ENCODE data around the gene POU2F1.

POU2F1 gene

GRCh38 chr1:167418391-167418790 lies 197.7 kb downstream of the POU2F1 start:
- no peak for DNase-seq (ENCODE audit: low spot score)
- in situ Hi-C loops (cut with MboI; ENCODE audit: low sequenced_read_pairs, unreplicated experiment): no loop called here
- TF ChIP-seq CTCF (IDR thresholded peaks at IDR 0.05; ENCODE audit: borderline replicate concordance, control extremely low read depth, extremely low read depth, insufficient read depth, missing control alignments): no peak

GRCh38 chr1:167419245-167419644 lies 198.6 kb downstream of the POU2F1 start:
- no peak for DNase-seq (ENCODE audit: low spot score)
- in situ Hi-C loops (cut with MboI; ENCODE audit: low sequenced_read_pairs, unreplicated experiment): no loop called here
- TF ChIP-seq CTCF (IDR thresholded peaks at IDR 0.05; ENCODE audit: borderline replicate concordance, control extremely low read depth, extremely low read depth, insufficient read depth, missing control alignments): no peak

- no peak for TF ChIP-seq CTCF (IDR thresholded peaks at IDR 0.05; ENCODE audit: borderline replicate concordance, control extremely low read depth, extremely low read depth, insufficient read depth, missing control alignments)
- in situ Hi-C loops (cut with MboI; ENCODE audit: low sequenced_read_pairs, unreplicated experiment): no loop called here
- no peak for DNase-seq (ENCODE audit: low spot score)
These were observed 199.8 kb downstream of the POU2F1 start for GRCh38 chr1:167420510-167420909.

GRCh38 chr1:167423684-167424619 lies 203.3 kb downstream of the POU2F1 start:
- no peak for TF ChIP-seq CTCF (IDR thresholded peaks at IDR 0.05; ENCODE audit: borderline replicate concordance, control extremely low read depth, extremely low read depth, insufficient read depth, missing control alignments)
- in situ Hi-C loops (cut with MboI; ENCODE audit: low sequenced_read_pairs, unreplicated experiment): no loop called here
- DNase-seq (ENCODE audit: low spot score): no peak

GRCh38 chr1:167425482-167425881 lies 204.8 kb downstream of the POU2F1 start:
- in situ Hi-C loops (cut with MboI; ENCODE audit: low sequenced_read_pairs, unreplicated experiment): loop anchor here (25.0 kb wide), 1 partner anchor 513 kb away; no protein-coding TSS in a partner anchor
- no peak for TF ChIP-seq CTCF (IDR thresholded peaks at IDR 0.05; ENCODE audit: borderline replicate concordance, control extremely low read depth, extremely low read depth, insufficient read depth, missing control alignments)
- DNase-seq (ENCODE audit: low spot score): no peak

- in situ Hi-C loops (cut with MboI; ENCODE audit: low sequenced_read_pairs, unreplicated experiment): loop anchor here (25.0 kb wide), 1 partner anchor 514 kb away; no protein-coding TSS in a partner anchor
- TF ChIP-seq CTCF (IDR thresholded peaks at IDR 0.05; ENCODE audit: borderline replicate concordance, control extremely low read depth, extremely low read depth, insufficient read depth, missing control alignments): no peak
- DNase-seq (ENCODE audit: low spot score): no peak
These were observed 206.0 kb downstream of the POU2F1 start for GRCh38 chr1:167426716-167427115.
